Stimulated activated naive CD8-positive, alpha-beta T cell treated with anti-CD3 and anti-CD28 coated beads, Interleukin-15, Interleukin-2, amounts not matched to agents 100 ng/mL and 50 ng/mL, for 24 hours (primary cell): ENCODE results near the gene RAB8B.
A peak's percentile ranks its signal among the peaks of the same experiment; 100 is the strongest.

ENCODE experiments used
- H3K27ac Mint-ChIP-seq: one replicate; pipeline ENCODE4 v1.8.0; 2021; ENCODE audit warnings: mild to moderate bottlenecking, mixed read lengths
- H3K27me3 Mint-ChIP-seq: one replicate; pipeline ENCODE4 v1.8.0; 2021; ENCODE audit warnings: mixed read lengths
- H3K36me3 Mint-ChIP-seq: one replicate; pipeline ENCODE4 v1.8.0; 2021; ENCODE audit warnings: low read depth, mixed read lengths
- H3K4me1 Mint-ChIP-seq: one replicate; pipeline ENCODE4 v1.8.0; 2021; ENCODE audit warnings: low read depth, mixed read lengths
- H3K4me3 Mint-ChIP-seq: one replicate; pipeline ENCODE4 v1.8.0; 2021; ENCODE audit warnings: mild to moderate bottlenecking, mixed read lengths
- H3K9me3 Mint-ChIP-seq: one replicate; pipeline ENCODE4 v1.8.0; 2021; ENCODE audit warnings: mixed read lengths

RAB8B gene

GRCh38 chr15:63188926-63189871 lies at the start of gene RAB8B:
RAB8B (plus strand) TSS chr15:63189606; CDS start chr15:63189625, 19 bp downstream.
- H3K9me3 Mint-ChIP-seq, result no peaks in the 10 kb centered on the region
- H3K4me3 Mint-ChIP-seq, result peak within 1 kb of the TSS; percentile 100
- no peaks in the 10 kb centered on the region for H3K27me3 Mint-ChIP-seq
- peaks cover 54% of the 10 kb centered on the region for H3K4me1 Mint-ChIP-seq
- peak within 1 kb of the TSS; percentile 99 for H3K27ac Mint-ChIP-seq
- peaks cover 37% of the 10 kb centered on the region for H3K36me3 Mint-ChIP-seq

DNA sequence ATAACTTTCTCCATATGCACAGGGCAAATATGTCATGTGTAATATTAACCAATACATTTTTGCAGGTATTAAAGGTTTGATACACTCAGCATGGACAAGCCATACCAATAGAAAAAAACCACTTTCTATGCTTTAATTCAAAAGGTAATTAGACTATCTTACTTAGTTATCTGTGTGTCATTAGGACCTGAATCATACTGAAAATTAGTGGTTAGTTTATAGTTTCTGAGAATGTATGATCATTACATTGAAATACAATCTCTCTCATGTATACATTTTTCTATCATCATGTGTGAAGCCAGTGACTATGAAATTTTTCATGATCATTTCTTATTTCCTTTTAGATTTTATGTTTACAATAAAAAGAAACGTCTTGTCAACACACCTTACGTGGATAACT lies 48.5 kb upstream of the RAB8B start:
- Mint-ChIP-seq H3K4me1 (peaks cover 16% of the 10 kb centered on the region), H3K36me3 (peaks cover 33% of the 10 kb centered on the region), H3K27me3 (no peaks in the 10 kb centered on the region), H3K27ac (no peak overlapping the region), H3K9me3 (no peaks in the 10 kb centered on the region), H3K4me3 (no peak overlapping the region)

GRCh38 chr15:63145426-63145825 lies 44.0 kb upstream of the RAB8B start:
- Mint-ChIP-seq H3K4me3 (no peak overlapping the region), H3K36me3 (peaks cover 38% of the 10 kb centered on the region), H3K27me3 (no peaks in the 10 kb centered on the region), H3K9me3 (no peaks in the 10 kb centered on the region), H3K4me1 (peaks cover 19% of the 10 kb centered on the region), H3K27ac (no peak overlapping the region)

- peaks cover 31% of the 10 kb centered on the region for H3K36me3 Mint-ChIP-seq
- H3K4me3 Mint-ChIP-seq, result no peak overlapping the region
- H3K27ac Mint-ChIP-seq, result no peak overlapping the region
- H3K9me3 Mint-ChIP-seq, result no peaks in the 10 kb centered on the region
- H3K27me3 Mint-ChIP-seq, result no peaks in the 10 kb centered on the region
- H3K4me1 Mint-ChIP-seq, result peaks cover 8% of the 10 kb centered on the region
Observed at GRCh38 chr15:63146684-63147083, 42.7 kb upstream of the RAB8B start.

GRCh38 chr15:63151665-63152064 lies 37.7 kb upstream of the RAB8B start:
- Mint-ChIP-seq H3K9me3 (no peaks in the 10 kb centered on the region), H3K36me3 (peaks cover 25% of the 10 kb centered on the region), H3K27me3 (no peaks in the 10 kb centered on the region), H3K27ac (no peak overlapping the region), H3K4me3 (no peak overlapping the region), H3K4me1 (peaks cover 25% of the 10 kb centered on the region)

DNA sequence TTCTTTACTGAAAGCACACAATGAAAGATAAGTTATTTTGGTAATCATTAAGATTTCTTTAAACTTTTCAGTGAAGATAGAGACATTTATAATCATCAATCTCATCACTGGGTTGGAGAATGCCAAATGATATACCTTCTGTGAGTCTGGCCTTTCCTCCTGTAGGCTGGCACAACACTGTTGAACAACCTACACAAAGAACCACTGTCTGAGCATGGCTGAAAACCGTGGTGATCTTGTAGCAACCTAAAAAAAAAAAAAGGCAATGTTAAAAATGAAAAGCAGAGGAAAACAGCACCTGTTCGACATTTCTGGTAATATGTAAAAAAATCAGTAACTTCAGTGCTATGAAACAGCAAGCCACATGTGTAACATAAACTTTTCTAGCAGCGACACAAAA lies 33.9 kb upstream of the RAB8B start:
- Mint-ChIP-seq H3K9me3 (no peaks in the 10 kb centered on the region), H3K4me3 (peak overlapping the region; percentile 99), H3K36me3 (peaks cover 20% of the 10 kb centered on the region), H3K4me1 (peaks cover 21% of the 10 kb centered on the region), H3K27me3 (no peaks in the 10 kb centered on the region), H3K27ac (peak overlapping the region; percentile 41)

DNA sequence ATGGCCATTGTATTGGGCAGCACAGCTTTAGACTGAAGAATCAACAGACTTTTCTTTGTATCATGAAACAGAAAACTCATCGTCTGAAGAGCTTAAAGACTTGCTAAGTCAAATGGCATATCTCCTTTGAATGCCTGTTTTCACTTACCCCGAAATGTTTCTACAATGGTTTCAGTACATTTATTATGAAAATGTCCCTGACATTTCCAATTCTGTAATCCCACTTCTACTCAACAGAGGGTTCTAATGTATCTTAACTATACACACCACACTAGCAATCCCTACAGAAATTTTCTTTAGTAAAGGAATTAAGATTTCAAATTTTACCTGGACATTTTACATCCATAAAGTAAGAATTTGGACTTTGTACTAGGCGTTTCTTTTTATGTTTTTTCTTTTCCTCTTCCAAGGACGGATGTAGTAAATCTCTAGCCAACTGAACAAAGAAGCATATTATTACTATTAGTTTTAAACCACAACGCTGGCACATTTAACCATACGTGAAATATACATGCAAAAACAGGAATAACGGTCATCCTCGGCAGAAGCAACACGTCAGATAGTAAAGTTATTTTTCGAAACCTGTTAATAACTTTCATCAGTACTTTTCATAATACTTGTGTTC lies 33.2 kb upstream of the RAB8B start:
- H3K9me3 Mint-ChIP-seq, result no peaks in the 10 kb centered on the region
- peaks cover 21% of the 10 kb centered on the region for H3K4me1 Mint-ChIP-seq
- no peaks in the 10 kb centered on the region for H3K27me3 Mint-ChIP-seq
- H3K36me3 Mint-ChIP-seq, result peaks cover 20% of the 10 kb centered on the region
- H3K27ac Mint-ChIP-seq, result peak overlapping the region; percentile 93
- H3K4me3 Mint-ChIP-seq, result peak overlapping the region; percentile 99

DNA sequence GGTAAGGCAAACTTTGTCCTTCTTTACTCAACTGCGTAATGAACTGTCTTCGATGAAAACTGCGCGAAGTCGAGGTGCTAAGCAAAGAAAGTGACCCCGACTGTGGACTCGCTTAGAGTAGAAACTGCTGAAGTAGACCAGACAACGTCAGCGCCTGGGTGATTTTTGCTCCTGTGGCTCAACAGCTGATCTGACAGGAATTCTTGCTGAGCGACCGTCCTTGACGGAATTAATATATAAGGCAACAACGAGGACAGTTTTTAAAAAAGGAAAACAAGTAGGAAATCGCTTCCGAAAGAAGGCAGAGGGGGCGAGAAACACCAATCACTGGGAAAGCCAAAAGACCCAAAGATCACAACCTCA lies 32.7 kb upstream of the RAB8B start:
- Mint-ChIP-seq H3K4me1 (peaks cover 21% of the 10 kb centered on the region), H3K4me3 (peak overlapping the region; percentile 99), H3K27me3 (no peaks in the 10 kb centered on the region), H3K27ac (peak overlapping the region; percentile 93), H3K9me3 (no peaks in the 10 kb centered on the region), H3K36me3 (peaks cover 16% of the 10 kb centered on the region)

DNA sequence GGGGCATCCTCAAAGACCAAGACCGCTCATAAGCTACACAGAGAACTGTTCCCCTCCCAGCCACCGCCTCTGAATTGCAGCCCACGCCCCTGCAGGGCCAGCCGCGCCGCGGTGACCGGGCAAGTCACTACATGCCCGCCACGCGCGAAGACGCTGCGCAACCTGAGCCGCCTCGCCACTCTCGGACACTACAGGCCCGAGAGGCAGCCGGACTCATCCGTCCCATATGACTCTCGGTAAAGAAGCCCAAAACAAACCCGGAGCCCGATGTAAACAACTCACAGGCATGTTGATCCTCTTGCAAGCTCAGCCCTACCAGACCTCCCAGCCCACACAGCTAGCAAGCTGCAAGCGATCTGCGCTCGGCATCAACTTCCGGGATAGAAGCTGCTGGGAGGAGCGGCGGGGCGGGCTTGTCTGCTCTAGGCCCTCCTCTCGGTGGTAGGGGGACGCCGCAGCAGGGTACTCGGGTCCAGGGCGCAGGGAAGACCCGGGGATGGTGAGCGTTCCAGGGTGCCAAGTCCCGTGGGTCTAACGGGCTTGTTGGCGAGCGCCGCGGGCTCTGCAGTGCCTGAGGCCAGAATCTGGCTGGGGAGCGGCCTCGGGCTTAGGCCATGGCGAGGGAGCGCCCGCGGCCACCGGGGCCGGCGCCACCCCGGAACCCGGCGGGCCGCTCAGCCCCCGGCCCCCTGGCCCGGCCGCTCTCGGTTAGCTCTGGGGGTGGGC lies 32.1 kb upstream of the RAB8B start, which contains the start of gene RPS27L:
Gene RPS27L, minus strand, starts transcription at position 360 of the 726 bp plus-strand sequence. Its CDS starts 72 bp downstream, at position 288.
- peak within 1 kb of the TSS; percentile 99 for H3K4me3 Mint-ChIP-seq
- peaks cover 15% of the 10 kb centered on the region for H3K36me3 Mint-ChIP-seq
- no peaks in the 10 kb centered on the region for H3K9me3 Mint-ChIP-seq
- H3K4me1 Mint-ChIP-seq, result peaks cover 21% of the 10 kb centered on the region
- peak within 1 kb of the TSS; percentile 93 for H3K27ac Mint-ChIP-seq
- H3K27me3 Mint-ChIP-seq, result no peaks in the 10 kb centered on the region

GRCh38 chr15:63157891-63158431 lies 31.4 kb upstream of the RAB8B start:
- peak overlapping the region; percentile 90 for H3K27ac Mint-ChIP-seq
- H3K4me1 Mint-ChIP-seq, result peaks cover 21% of the 10 kb centered on the region
- no peaks in the 10 kb centered on the region for H3K9me3 Mint-ChIP-seq
- peak overlapping the region; percentile 99 for H3K4me3 Mint-ChIP-seq
- H3K36me3 Mint-ChIP-seq, result peaks cover 15% of the 10 kb centered on the region
- no peaks in the 10 kb centered on the region for H3K27me3 Mint-ChIP-seq

DNA sequence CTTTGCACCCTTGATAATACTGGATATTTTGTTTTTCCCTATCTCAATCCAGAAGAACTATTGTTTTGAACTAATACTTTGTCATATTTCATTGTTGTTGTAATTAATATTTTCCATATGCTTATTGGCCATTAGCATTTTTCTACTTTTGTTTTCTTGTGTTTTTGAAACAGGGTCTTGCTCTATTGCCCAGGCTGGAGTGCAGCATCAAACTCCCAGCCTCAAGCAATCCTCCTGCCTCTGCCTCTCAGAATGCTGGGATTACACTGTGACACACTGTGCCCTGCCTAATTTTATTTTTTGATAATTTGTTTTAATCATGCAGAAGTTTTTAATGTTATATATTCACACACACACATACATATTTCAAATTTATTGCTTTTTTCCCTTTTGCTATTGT lies 28.8 kb upstream of the RAB8B start:
- Mint-ChIP-seq H3K36me3 (peaks cover under 1% of the 10 kb centered on the region), H3K4me3 (no peak overlapping the region), H3K27ac (no peak overlapping the region), H3K9me3 (no peaks in the 10 kb centered on the region), H3K27me3 (no peaks in the 10 kb centered on the region), H3K4me1 (peaks cover 9% of the 10 kb centered on the region)

GRCh38 chr15:63163217-63163616 lies 26.2 kb upstream of the RAB8B start:
- no peaks in the 10 kb centered on the region for H3K36me3 Mint-ChIP-seq
- no peak overlapping the region for H3K4me3 Mint-ChIP-seq
- peaks cover 5% of the 10 kb centered on the region for H3K4me1 Mint-ChIP-seq
- no peaks in the 10 kb centered on the region for H3K9me3 Mint-ChIP-seq
- no peak overlapping the region for H3K27ac Mint-ChIP-seq
- H3K27me3 Mint-ChIP-seq, result no peaks in the 10 kb centered on the region

GRCh38 chr15:63165166-63165859 lies 24.1 kb upstream of the RAB8B start:
- no peak overlapping the region for H3K4me3 Mint-ChIP-seq
- H3K9me3 Mint-ChIP-seq, result no peaks in the 10 kb centered on the region
- H3K36me3 Mint-ChIP-seq, result no peaks in the 10 kb centered on the region
- peaks cover 5% of the 10 kb centered on the region for H3K4me1 Mint-ChIP-seq
- H3K27me3 Mint-ChIP-seq, result no peaks in the 10 kb centered on the region
- H3K27ac Mint-ChIP-seq, result no peak overlapping the region

- H3K27me3 Mint-ChIP-seq, result no peaks in the 10 kb centered on the region
- no peaks in the 10 kb centered on the region for H3K36me3 Mint-ChIP-seq
- H3K9me3 Mint-ChIP-seq, result no peaks in the 10 kb centered on the region
- no peak overlapping the region for H3K4me3 Mint-ChIP-seq
- H3K27ac Mint-ChIP-seq, result no peak overlapping the region
- H3K4me1 Mint-ChIP-seq, result peaks cover 5% of the 10 kb centered on the region
Observed at GRCh38 chr15:63166219-63166618, 23.2 kb upstream of the RAB8B start.
